GM12892 (cell line): ENCODE data around the gene MMP12.

Experiments used
- DNase-seq: peaks from one replicate; pipeline ENCODE4 v3.0.0; 2011; ENCODE audit not compliant: insufficient read length
- FAIRE-seq: peaks from 2 replicates; lab custom pipeline; 2011; peaks lifted over from hg19 to GRCh38; lab: Jason Lieb, UNC
- POLR2A ChIP-seq: IDR thresholded peaks from 2 replicates; pipeline ENCODE4 v1.6.1; 2011; ENCODE audit warnings: low read depth, low read length, control low read depth
- POLR2AphosphoS5 ChIP-seq: IDR thresholded peaks from 2 replicates; pipeline ENCODE4 v1.6.1; 2011; ENCODE audit warnings: low read depth, low read length, control low read depth
- TAF1 ChIP-seq: IDR thresholded peaks from 2 replicates; pipeline ENCODE4 v1.6.1; 2011; ENCODE audit warnings: low read depth, mild to moderate bottlenecking, control low read depth, low read length, borderline replicate concordance

The MMP12 gene

GRCh38 chr11:102824556-102824955 lies 50.2 kb downstream of the MMP12 start:
- no peak for FAIRE-seq
- TF ChIP-seq POLR2AphosphoS5 = no peak
- no peak for TF ChIP-seq POLR2A
- TF ChIP-seq TAF1 = no peak
- DNase-seq = no peak

GRCh38 chr11:102819491-102819890 lies 55.3 kb downstream of the MMP12 start:
- TF ChIP-seq TAF1 (no peak), POLR2A (no peak), POLR2AphosphoS5 (no peak)
- FAIRE-seq (no peak), DNase-seq (no peak)

DNA sequence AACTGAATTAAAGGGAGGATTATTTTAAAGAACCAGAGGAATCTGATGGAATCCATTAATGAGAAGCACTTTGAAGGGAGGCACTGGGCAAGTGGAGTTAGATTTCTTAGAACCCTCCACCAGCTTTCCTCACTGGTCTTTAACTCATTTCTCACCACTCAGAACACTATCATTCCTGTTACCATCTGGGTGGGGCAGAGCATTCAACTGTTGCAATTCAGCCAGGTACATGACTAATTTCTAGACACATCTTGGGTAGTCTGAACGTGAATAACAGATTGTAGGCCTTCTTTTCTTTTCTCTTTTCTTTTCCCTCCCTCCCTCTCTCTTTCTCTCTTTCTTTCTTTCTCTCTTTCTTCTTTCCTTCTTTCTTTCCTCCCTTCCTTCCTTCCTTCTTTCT lies 61.3 kb downstream of the MMP12 start:
- TF ChIP-seq TAF1 = no peak
- no peak for TF ChIP-seq POLR2A
- TF ChIP-seq POLR2AphosphoS5 = no peak
- DNase-seq (no peak), FAIRE-seq (no peak)
